Neural progenitor cell (in vitro differentiated cells): ENCODE data around the gene KLHL3. TPM values are rescaled to one million over a fixed set of nuclear protein-coding genes. Genes with fewer than 3 reads are reported as not detected.

Experiments
- DNase-seq: peaks from one replicate; pipeline ENCODE4 v3.0.0-alpha.2; 2016; ENCODE audit warnings: low spot score
- H2AFZ ChIP-seq: fragments of 200-600 bp; sonication (generic); replicated peaks from 2 replicates; pipeline ENCODE4 v1.6.1; 2016; ENCODE audit warnings: antibody characterized with exemption
- H3F3A ChIP-seq: fragments of 200-600 bp; sonication (generic); 2 replicates; pipeline ENCODE4 v1.6.1; 2016; ENCODE audit warnings: antibody characterized with exemption, low read depth
- H3K27ac ChIP-seq: fragments of 200-600 bp; sonication (generic); 2 replicates; pipeline ENCODE4 v1.5.1; 2016; ENCODE audit warnings: mild to moderate bottlenecking
- H3K27me3 ChIP-seq: fragments of 200-600 bp; sonication (generic); 2 replicates; pipeline ENCODE4 v1.6.1; 2016; ENCODE audit warnings: mild to moderate bottlenecking, moderate library complexity
- H3K36me3 ChIP-seq: fragments of 200-600 bp; sonication (generic); 2 replicates; pipeline ENCODE4 v1.5.1; 2016
- H3K4me1 ChIP-seq: fragments of 200-600 bp; sonication (generic); 2 replicates; pipeline ENCODE4 v1.6.1; 2016; ENCODE audit warnings: mixed run types
- H3K4me2 ChIP-seq: fragments of 200-600 bp; sonication (generic); 2 replicates; pipeline ENCODE4 v1.6.1; 2016
- H3K4me3 ChIP-seq: fragments of 200-600 bp; sonication (generic); 2 replicates; pipeline ENCODE4 v1.5.1; 2016
- H3K79me2 ChIP-seq: fragments of 200-600 bp; sonication (generic); 2 replicates; pipeline ENCODE4 v1.6.1; 2016; ENCODE audit warnings: low read depth
- H3K9ac ChIP-seq: fragments of 200-600 bp; sonication (generic); 2 replicates; pipeline ENCODE4 v1.6.1; 2016
- H3K9me3 ChIP-seq: fragments of 200-600 bp; sonication (generic); 2 replicates; pipeline ENCODE4 v1.5.1; 2016; ENCODE audit warnings: low read depth
- H4K20me1 ChIP-seq: fragments of 200-600 bp; sonication (generic); 2 replicates; pipeline ENCODE4 v1.6.1; 2016; ENCODE audit warnings: low read depth
- H3K27ac Mint-ChIP-seq: 3 replicates; pipeline ENCODE4 v1.8.0; 2021; ENCODE audit warnings: mixed read lengths
- H3K27me3 Mint-ChIP-seq: 2 replicates; pipeline ENCODE4 v1.8.0; 2022; ENCODE audit warnings: low read depth, mild to moderate bottlenecking, inconsistent platforms, moderate library complexity, mixed read lengths; ENCODE audit not compliant: insufficient read depth
- H3K36me3 Mint-ChIP-seq: 3 replicates; pipeline ENCODE4 v1.8.0; 2021; ENCODE audit warnings: mixed read lengths
- H3K4me1 Mint-ChIP-seq: 3 replicates; pipeline ENCODE4 v1.8.0; 2021; ENCODE audit warnings: mixed read lengths
- H3K4me3 Mint-ChIP-seq: 3 replicates; pipeline ENCODE4 v1.8.0; 2021; ENCODE audit warnings: mild to moderate bottlenecking, moderate library complexity, mixed read lengths
- H3K9me3 Mint-ChIP-seq: 3 replicates; pipeline ENCODE4 v1.8.0; 2020; ENCODE audit warnings: mixed read lengths
- EZH2 ChIP-seq: fragments of 200-600 bp; sonication (generic); IDR thresholded peaks from 2 replicates; pipeline ENCODE4 v1.6.1; 2017; ENCODE audit warnings: antibody characterized with exemption, mild to moderate bottlenecking, moderate library complexity
- EZH2phosphoT487 ChIP-seq: fragments of 200-600 bp; sonication (generic); IDR thresholded peaks from 2 replicates; pipeline ENCODE4 v1.6.1; 2017; ENCODE audit warnings: antibody characterized with exemption
- total RNA-seq: library from RNA; depleted of rRNA; stranded (reverse); fragments of >200 nt; gene quantifications from 2 replicates; pipeline ENCODE4 v1.2.3, GENCODE V29; 2015; ENCODE audit warnings: low replicate concordance
- TF ChIP-seq, protein P1 (sequence below): fragments of 200-600 bp; sonication (generic); IDR thresholded peaks from 2 replicates; pipeline ENCODE4 v1.5.1; 2017; ENCODE audit warnings: antibody characterized with exemption, mild to moderate bottlenecking

Gene KLHL3
- total RNA-seq, 1 donor from 2014 or later, result 26.8 TPM

DNA sequence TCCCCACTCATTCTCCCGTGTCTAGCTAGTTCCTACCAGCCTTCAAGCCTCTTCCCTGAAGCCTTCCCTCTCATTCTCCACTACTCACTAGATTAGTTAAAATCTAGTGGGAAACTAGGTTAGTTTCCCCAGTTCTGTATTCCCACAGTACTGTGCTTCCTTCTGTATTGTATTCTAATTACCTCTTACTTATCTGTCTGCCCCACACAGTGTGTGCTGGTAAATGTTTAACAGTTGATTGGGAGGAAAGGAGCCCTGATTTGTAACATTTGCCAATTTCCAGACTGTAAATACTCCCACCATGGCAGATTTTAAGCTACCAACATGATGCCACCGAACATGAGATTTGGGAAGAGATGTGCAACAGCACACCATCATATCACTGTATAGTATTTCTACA is 8.3 kb downstream of the KLHL3 start:
- Mint-ChIP-seq H3K27me3 (no peaks in the 10 kb centered on the region), H3K4me1 (no peaks in the 10 kb centered on the region)

DNA sequence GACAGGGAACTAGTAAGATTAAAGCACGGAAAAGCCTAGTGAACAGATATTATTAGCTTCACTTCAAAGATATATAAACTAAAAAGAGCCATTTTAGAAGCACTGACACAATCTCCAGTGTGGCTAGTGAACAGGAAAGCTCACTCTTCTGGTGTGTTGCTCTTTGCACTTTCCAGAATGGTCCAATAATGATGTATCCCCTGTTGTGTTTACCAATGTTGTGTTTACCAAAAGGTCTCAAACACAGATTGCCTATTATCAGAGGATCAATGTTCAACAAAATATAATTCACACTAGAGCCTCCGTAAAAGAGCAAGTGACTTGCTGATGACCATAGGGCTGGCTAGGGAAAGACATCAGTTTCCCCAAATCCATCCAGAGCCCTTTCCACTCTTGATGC is 11.6 kb downstream of the KLHL3 start:
- Mint-ChIP-seq H3K27ac (no peak overlapping the region), H3K27me3 (no peaks in the 10 kb centered on the region), H3K4me3 (no peak overlapping the region), H3K9me3 (no peaks in the 10 kb centered on the region), H3K4me1 (no peaks in the 10 kb centered on the region), H3K36me3 (peaks cover 3% of the 10 kb centered on the region)
- H3K4me2 ChIP-seq, result no peak overlapping the region
- no peak overlapping the region for H3K27ac ChIP-seq
- H3F3A ChIP-seq, result no peaks in the 10 kb centered on the region
- no peaks in the 10 kb centered on the region for H3K9me3 ChIP-seq
- TF ChIP-seq EZH2, result no peak
- TF ChIP-seq EZH2phosphoT487, result no peak
- no peaks in the 10 kb centered on the region for H3K27me3 ChIP-seq
- no peak overlapping the region for H2AFZ ChIP-seq
- no peaks in the 10 kb centered on the region for H3K36me3 ChIP-seq
- H3K4me1 ChIP-seq, result peaks cover 5% of the 10 kb centered on the region
- peaks cover 4% of the 10 kb centered on the region for H4K20me1 ChIP-seq
- no peak for DNase-seq
- no peak overlapping the region for H3K9ac ChIP-seq
- H3K4me3 ChIP-seq, result no peak overlapping the region
- peaks cover 12% of the 10 kb centered on the region for H3K79me2 ChIP-seq

More for the DNA sequence above, 8.3 kb downstream of the KLHL3 start:
- Histone ChIP-seq H3K36me3 (no peaks in the 10 kb centered on the region), H3K9ac (no peak overlapping the region), H3F3A (no peaks in the 10 kb centered on the region), H3K4me2 (no peak overlapping the region), H3K4me1 (no peaks in the 10 kb centered on the region), H3K79me2 (peaks cover 42% of the 10 kb centered on the region), H3K9me3 (no peaks in the 10 kb centered on the region), H4K20me1 (no peaks in the 10 kb centered on the region), H3K4me3 (no peak overlapping the region), H3K27ac (no peak overlapping the region), H3K27me3 (no peaks in the 10 kb centered on the region), H2AFZ (no peak overlapping the region)
- H3K9me3 Mint-ChIP-seq, result no peaks in the 10 kb centered on the region
- H3K27ac Mint-ChIP-seq, result no peak overlapping the region
- no peak for DNase-seq
- H3K4me3 Mint-ChIP-seq, result no peak overlapping the region
- TF ChIP-seq EZH2, result no peak
- TF ChIP-seq EZH2phosphoT487, result no peak
- TF ChIP-seq, protein P1, sequence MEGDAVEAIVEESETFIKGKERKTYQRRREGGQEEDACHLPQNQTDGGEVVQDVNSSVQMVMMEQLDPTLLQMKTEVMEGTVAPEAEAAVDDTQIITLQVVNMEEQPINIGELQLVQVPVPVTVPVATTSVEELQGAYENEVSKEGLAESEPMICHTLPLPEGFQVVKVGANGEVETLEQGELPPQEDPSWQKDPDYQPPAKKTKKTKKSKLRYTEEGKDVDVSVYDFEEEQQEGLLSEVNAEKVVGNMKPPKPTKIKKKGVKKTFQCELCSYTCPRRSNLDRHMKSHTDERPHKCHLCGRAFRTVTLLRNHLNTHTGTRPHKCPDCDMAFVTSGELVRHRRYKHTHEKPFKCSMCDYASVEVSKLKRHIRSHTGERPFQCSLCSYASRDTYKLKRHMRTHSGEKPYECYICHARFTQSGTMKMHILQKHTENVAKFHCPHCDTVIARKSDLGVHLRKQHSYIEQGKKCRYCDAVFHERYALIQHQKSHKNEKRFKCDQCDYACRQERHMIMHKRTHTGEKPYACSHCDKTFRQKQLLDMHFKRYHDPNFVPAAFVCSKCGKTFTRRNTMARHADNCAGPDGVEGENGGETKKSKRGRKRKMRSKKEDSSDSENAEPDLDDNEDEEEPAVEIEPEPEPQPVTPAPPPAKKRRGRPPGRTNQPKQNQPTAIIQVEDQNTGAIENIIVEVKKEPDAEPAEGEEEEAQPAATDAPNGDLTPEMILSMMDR, result no peak
- no peaks in the 10 kb centered on the region for H3K36me3 Mint-ChIP-seq

DNA sequence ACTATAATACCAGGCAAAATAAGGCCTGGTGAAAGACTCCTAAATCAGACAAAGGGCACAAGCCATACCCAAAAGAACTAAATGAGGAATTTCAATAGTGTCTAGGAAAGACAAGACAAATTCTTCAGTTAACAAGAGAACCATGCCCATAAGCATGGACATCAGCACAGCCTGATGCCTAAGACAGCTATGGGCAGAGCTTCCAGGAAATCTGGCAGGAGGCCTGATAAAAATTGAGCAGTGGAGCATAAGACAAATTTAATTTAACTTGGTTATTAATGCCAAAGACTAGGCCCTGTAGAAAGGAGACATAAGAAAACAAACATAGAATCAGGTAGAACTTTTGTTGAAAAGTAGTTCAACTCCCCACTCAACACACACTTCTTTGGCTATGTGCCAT is 17.3 kb downstream of the KLHL3 start:
- no peaks in the 10 kb centered on the region for H3K27me3 Mint-ChIP-seq
- DNase-seq, result no peak
- no peak overlapping the region for H3K4me3 Mint-ChIP-seq
- no peak overlapping the region for H2AFZ ChIP-seq
- H3K9me3 ChIP-seq, result peaks cover 8% of the 10 kb centered on the region
- H3K9ac ChIP-seq, result no peak overlapping the region
- no peak overlapping the region for H3K4me2 ChIP-seq
- H3K4me3 ChIP-seq, result no peak overlapping the region
- no peak overlapping the region for H3K27ac ChIP-seq
- TF ChIP-seq EZH2phosphoT487, result no peak
- TF ChIP-seq, protein P1, result no peak
- TF ChIP-seq EZH2, result no peak
- H3K27me3 ChIP-seq, result no peaks in the 10 kb centered on the region
- no peaks in the 10 kb centered on the region for H3K4me1 Mint-ChIP-seq
- H3K36me3 ChIP-seq, result peaks cover 4% of the 10 kb centered on the region
- H3K4me1 ChIP-seq, result peaks cover 5% of the 10 kb centered on the region
- H3K36me3 Mint-ChIP-seq, result peaks cover 9% of the 10 kb centered on the region
- no peaks in the 10 kb centered on the region for H3F3A ChIP-seq
- no peak overlapping the region for H3K27ac Mint-ChIP-seq
- peaks cover 4% of the 10 kb centered on the region for H4K20me1 ChIP-seq
- H3K79me2 ChIP-seq, result no peaks in the 10 kb centered on the region
- peaks cover 7% of the 10 kb centered on the region for H3K9me3 Mint-ChIP-seq

DNA sequence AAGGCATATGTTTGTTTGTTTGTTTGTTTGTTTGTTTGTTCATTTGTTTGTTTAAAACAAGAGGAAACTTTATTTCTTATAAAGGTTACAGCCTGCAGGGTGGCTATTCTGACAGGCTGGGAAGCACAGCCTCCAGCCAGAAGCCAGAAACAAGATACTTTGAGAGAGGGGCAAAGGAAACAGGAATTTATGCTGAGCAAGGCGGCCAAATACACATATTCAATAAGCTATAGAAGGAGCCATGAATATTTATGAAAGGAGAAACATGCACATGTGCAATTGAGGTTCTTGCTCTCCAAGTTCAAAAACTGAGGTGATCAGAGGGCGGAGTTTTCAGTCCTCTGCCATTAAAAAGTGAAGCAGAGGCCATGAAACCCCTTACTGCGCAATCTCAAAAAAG is 19.6 kb downstream of the KLHL3 start:
- no peaks in the 10 kb centered on the region for H3K79me2 ChIP-seq
- Mint-ChIP-seq H3K4me3 (no peak overlapping the region), H3K4me1 (no peaks in the 10 kb centered on the region), H3K27me3 (no peaks in the 10 kb centered on the region), H3K9me3 (peaks cover 18% of the 10 kb centered on the region), H3K36me3 (peaks cover 11% of the 10 kb centered on the region), H3K27ac (no peak overlapping the region)
- peaks cover 7% of the 10 kb centered on the region for H3K36me3 ChIP-seq
- peaks cover under 1% of the 10 kb centered on the region for H3K4me1 ChIP-seq
- H2AFZ ChIP-seq, result no peak overlapping the region
- H3K27ac ChIP-seq, result no peak overlapping the region
- no peak for DNase-seq
- H3K4me3 ChIP-seq, result no peak overlapping the region
- H3K9ac ChIP-seq, result no peak overlapping the region
- H3K4me2 ChIP-seq, result no peak overlapping the region
- TF ChIP-seq EZH2phosphoT487 (no peak), EZH2 (no peak)
- TF ChIP-seq, protein P1, result no peak
- H3K9me3 ChIP-seq, result peaks cover 14% of the 10 kb centered on the region
- H4K20me1 ChIP-seq, result peaks cover 4% of the 10 kb centered on the region
- H3F3A ChIP-seq, result no peaks in the 10 kb centered on the region
- no peaks in the 10 kb centered on the region for H3K27me3 ChIP-seq
